ENCODE data around the gene KCTD20. TPM values are rescaled to one million over a fixed set of nuclear protein-coding genes. Genes with fewer than 3 reads are reported as not detected.
"Not testable (repeated sequence)": the region's sequence is repeated elsewhere in the genome, so short reads cannot be mapped to it uniquely, and the experiment has no call there.

The KCTD20 gene
- total RNA-seq, result 29.6 TPM
- long read RNA-seq, full-length matches to known transcripts, result 19 of 36 reads
- long read RNA-seq, partial matches to known transcripts, result 5 of 36 reads
- long read RNA-seq, other reads (novel, unspliced or antisense), result 12 of 36 reads

DNA sequence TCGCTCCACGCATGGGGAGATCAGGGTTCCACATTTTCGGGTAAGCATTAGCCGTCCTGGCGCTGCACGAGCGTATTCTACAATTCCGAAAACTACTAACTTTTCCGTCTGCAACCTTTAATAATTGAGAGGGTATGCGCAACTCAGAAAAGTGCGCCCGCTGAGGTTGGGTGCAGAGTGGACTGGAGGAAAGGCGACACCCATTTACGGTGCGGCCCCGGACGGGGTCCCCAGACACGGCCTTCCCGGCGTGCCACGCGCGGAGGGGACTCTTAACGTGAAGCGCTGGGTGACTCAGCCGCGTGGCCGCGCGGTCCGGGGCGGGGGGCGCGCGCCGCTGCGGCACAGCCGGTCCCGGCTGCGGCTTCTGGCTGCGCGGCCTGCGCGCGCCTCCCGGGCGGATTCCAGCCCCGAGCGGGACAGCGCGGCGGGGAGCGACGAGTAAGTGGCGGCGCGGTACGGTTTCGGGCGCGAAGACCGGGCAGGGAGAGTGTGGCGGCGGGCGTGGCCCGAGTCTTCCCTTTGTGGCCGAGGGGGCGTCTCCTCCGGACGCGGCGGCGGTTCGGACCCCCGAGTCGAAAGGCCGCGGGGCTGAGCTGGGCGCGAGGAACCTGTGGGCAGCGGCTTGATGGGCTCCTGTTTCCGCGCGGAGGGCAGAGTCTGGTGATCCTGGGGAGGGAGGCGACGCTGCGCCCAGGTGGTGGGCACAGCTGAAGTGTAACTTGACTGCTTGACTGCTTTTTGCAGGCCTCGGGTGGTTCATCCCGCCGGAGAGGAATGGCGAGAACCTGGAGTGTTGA, at the start of gene KCTD20, which contains the start of gene PXT1:
KCTD20 (plus strand) TSS at position 330 of the 800 bp plus-strand sequence. CDS start 27,098 bp downstream, outside the sequence.
PXT1 (minus strand) TSS at position 184 of the 800 bp plus-strand sequence. CDS start 16,772 bp downstream, outside the sequence.
- intact Hi-C loops (cut with DNase I), result loop anchor here (1.0 to 5.0 kb wide), 4 partner anchors 20 to 239 kb away; partner anchors contain the start of genes SRSF3 and STK38
- DNase-seq (ENCODE audit: low spot score), result peak; percentile 94

DNA sequence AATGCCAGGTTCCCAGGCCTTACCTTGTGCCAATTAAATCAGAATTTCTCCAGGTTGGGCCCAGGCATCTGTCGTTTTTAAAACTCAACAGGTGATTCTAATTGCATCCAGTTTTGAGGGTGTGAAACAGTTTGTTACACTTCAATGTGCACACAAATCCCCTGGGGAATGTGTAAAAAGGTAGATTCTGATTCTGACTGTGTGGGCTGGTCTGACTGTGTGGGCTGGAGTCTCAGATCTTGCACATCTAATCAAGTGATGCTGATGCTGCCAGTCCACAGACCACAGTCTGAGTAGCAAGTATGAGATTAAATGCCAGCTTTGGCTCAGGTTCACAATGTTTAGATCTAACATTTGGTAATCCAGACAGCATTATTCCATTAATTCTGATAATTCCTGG, 42.8 kb upstream of the KCTD20 start:
- intact Hi-C loops (cut with DNase I), result no loop called here
- no peak for DNase-seq (ENCODE audit: low spot score)

DNA sequence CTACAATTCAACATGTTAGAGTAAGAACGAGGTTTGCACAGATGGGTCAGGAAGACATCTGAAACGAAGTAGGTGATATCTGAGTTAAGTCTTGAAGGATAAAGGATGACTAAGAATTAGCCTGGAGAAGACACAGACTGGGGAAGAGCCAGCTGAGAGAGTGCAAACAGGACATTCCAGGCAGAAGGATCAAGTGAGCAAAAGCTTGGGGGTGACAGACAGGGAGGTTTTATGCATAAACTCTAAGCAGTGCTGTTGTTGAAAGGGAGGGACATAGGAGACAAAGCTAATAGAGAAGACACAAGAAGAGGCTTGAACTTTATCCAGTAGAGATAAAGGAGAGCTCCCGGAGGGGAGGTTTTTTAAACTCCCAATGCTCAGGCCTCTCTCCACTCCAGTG, 40.3 kb upstream of the KCTD20 start:
- intact Hi-C loops (cut with DNase I), result no loop called here
- DNase-seq (ENCODE audit: low spot score), result no peak

DNA sequence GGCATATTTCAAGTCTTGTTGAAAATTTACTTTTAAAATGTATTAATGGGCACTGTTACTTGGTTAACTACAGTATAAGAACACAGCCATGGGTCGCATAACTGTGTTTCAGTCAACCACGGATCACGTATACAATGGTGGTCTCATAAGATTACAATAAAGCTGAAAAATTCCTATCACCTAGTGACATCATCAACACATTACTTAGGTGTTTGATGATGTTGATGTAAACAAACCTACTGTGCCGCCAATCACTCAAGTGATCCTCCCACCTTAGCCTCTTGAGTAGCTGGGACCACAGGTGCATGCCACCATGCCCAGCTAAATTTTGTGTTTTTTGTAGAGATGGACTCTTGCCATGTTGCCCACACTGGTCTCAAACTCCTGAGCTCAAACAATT, 38.6 kb upstream of the KCTD20 start:
- intact Hi-C loops (cut with DNase I), result no loop called here
- DNase-seq (ENCODE audit: low spot score), result no peak

DNA sequence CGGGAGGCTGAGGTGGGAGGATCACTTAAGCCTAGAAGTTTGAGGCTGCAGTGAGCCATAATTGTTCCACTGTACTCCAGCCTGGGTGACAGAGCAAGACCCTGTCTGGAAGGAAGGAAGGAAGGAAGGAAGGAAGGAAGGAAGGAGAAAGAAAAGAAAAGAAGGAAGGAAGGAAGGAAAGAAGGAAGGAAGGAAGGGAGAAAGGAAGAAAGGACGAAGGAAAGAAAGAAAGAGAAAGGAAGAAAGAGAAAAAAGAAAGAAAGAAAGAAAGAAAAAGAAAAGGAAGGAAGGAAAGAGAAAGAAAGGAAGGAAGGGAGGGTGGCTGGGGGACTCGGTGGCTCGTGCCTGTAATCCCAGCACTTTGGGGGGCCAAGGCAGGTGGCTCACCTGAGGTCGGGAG, 33.1 kb upstream of the KCTD20 start:
- intact Hi-C loops (cut with DNase I), result not testable (repeated sequence)

DNA sequence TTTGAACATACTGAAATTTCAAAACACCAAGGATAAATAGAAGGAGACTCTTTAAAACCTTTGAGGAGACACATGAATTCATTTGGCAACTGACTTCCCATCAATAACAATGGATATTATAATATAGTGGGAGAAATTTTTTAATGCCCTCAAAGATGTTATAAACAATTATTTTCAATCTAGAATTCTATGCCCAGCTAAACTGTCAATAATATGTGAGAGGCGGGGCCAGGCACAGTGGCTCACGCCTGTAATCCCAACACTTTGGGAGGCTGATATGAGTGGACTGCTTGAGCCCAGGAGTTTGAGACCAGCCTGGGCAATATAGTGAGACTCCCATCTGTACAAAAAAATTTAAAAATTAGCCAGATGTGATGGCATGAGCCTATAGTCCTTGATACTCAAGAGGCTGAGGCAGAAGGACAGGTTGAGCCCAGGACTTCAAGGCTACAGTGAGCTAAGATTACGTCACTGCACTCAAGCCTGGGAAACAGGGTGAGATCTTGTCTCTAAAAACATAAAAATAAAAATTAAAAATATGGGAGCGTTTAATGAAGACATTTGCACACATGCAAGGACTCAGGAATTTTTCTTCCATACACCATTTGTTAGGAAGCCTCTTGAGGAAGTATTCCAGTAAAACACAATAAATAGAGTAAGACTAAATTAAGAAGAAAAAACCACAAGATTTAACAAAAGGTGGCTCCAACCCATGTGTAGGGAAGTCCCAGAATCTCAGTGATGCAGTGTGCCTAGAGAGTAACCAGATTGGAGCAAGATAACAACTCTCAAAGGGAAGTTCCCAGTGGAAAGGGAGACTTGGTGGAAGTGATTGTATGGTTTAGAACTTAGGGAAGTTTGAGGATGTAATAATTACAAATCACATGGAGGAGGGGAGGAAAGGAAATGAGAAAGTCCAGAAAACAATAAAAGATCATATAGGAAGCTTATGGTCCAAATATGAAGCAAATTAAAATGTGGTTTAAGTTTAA, 29.0 kb upstream of the KCTD20 start:
- DNase-seq (ENCODE audit: low spot score), result no peak
- intact Hi-C loops (cut with DNase I), result no loop called here

More for the DNA sequence above, 33.1 kb upstream of the KCTD20 start:
- not testable (repeated sequence) for DNase-seq (ENCODE audit: low spot score)

DNA sequence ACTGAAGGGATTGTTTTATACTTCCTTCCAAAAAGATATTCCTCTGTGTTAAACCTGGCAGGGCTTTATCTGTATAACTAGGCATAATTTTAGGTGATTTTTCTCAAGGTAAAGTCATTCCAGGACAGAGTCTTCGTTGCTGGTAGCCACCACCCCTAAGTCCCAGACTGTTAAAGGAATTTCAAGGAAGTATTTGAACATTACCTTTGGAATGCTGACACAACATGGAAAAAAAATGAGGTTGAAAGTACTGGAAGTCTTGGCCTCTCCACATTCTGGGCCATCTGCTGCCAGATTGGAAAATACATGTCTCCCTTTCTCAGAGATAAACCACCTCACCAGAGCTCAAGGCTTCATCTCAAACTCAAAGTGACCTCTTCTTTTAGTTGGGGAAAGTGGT, 28.3 kb upstream of the KCTD20 start:
- intact Hi-C loops (cut with DNase I), result no loop called here

DNA sequence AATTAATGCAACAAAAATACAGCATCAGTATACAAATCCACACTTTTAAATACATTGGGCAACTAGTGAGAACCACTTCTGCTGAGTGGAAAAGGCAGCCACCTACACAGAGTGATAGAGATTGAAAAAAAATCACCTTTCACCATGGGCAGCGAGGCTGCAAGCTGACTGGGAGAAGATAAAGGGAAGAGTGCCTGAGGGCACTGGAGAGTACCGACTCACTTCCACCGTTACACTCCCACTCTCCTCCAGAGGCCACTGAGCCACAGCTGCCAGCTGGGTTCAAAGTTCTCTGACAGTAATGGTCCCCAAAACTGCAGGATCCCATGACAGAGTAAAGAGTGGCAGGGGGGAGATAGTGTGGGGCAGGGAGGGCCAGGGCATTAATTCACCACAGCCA, 24.2 kb upstream of the KCTD20 start:
- DNase-seq (ENCODE audit: low spot score), result no peak
- intact Hi-C loops (cut with DNase I), result no loop called here

More for the DNA sequence above, 28.3 kb upstream of the KCTD20 start:
- DNase-seq (ENCODE audit: low spot score), result no peak

DNA sequence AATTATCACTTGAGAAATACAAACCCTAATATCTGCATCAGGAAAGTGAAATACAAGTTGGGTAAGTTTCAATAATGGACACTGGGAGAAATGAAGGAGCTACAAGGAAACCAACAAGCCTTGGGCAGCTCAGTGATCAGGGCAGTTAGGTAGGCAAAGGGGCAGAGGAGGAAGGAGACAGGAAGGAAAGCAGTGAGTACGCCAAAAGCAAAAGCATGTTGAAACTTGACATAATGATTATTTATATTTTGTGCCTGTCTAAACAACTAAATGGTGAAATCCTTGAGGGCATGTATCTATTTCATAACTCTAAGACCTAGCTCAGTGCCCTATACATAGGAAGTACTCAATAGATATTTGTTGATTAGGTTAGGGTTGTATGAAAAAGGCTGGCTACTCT, 23.5 kb upstream of the KCTD20 start:
- intact Hi-C loops (cut with DNase I), result no loop called here

DNA sequence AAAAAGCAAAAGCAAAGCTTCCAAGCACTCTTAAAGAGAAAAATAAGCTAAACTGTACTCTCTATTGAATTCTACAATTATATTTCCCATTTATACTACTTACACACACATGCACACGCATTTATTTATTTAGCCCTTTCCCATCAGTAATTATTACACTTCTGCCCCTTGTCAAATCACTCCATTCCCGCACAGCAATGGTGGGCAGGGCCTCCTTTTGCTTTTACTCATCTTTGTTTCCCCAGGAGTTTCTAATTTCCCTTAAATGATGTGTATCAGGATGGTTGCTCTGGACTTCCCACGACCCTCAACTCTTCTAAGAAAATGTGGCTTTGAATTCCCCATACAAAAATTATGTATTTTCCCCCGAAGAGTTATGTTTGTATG, 20.1 kb upstream of the KCTD20 start:
- intact Hi-C loops (cut with DNase I), result loop anchor here (1.0 to 5.0 kb wide), 2 partner anchors 21 to 170 kb away; partner anchors contain the start of gene SRSF3
- no peak for DNase-seq (ENCODE audit: low spot score)

More for the DNA sequence above, 23.5 kb upstream of the KCTD20 start:
- DNase-seq (ENCODE audit: low spot score), result no peak

DNA sequence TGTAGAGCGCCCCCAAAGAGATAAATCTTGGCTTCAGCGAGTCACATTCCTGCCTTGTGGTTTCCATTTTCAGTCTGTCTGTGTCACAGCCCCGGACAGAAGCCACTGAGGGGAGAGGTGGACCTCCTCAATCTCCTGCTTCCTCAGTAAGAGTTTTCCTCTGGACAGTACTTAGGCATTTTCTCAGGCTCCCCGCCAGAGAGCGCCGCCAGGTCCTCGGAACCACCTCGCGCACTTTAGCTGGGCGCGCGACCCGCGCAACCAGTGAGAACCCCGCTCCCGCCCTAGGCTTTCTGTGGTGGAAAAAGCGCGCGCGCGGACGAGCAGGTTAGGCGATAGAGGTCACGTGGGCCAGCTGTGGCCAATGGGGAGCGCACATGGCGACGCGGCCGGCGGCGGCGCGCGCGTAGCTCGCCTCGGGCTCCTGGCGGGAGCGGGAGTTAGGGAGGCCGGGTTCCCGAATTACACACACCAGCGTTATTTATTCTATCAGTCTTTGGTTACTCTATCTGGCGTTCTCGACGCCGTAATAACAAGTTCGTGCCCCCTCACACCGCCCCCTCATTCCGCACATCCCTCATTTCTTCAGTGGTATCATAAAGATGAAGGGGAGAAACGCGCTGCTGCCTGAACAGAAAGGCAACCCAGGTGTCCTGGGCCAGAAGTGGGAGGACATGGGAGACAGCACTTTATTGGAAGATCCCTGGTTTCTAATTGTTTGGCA, 19.5 kb upstream of the KCTD20 start:
- intact Hi-C loops (cut with DNase I), result loop anchor here (1.0 to 5.0 kb wide), 2 partner anchors 20 to 169 kb away; partner anchors contain the start of gene SRSF3
- peak; percentile 99 for DNase-seq (ENCODE audit: low spot score)

DNA sequence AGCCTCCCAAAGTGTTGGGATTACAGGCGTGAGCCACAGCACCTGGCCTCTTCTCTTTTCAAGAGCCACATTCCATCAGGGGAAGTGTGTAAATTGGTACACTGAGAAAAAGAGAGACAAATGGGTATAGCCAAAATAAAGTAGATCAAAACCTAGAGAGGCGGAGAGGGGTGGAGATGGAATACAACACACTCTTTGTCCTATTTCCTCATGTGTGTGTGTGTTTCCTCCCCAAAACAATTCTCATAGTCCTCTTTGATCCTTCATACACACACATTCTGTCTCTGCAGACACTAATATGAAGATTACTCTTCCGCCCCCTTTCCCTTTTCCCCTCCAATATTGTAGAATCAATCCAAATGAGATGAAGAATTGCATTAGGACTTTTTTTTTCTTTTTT, 16.2 kb upstream of the KCTD20 start:
- DNase-seq (ENCODE audit: low spot score), result no peak
- intact Hi-C loops (cut with DNase I), result no loop called here

DNA sequence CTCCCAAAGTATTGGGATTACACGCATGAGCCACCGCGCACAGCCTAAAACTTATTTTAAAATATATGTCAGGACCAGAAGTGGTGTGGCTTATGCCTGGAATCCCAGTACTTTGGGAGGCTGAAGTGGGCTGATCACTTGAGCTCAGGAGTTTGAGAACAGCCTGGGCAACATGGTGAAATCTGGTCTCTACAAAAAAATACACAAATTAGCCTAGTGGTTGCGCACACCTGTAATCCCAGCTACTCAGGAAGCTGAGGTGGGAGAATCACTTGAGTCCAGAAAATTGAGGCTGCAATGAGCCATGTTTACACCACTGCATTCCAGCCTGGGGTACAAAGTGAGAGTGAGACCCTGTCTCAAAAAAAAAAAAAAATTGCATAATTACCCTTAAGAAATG, 13.9 kb upstream of the KCTD20 start:
- DNase-seq (ENCODE audit: low spot score), result no peak
- intact Hi-C loops (cut with DNase I), result no loop called here

DNA sequence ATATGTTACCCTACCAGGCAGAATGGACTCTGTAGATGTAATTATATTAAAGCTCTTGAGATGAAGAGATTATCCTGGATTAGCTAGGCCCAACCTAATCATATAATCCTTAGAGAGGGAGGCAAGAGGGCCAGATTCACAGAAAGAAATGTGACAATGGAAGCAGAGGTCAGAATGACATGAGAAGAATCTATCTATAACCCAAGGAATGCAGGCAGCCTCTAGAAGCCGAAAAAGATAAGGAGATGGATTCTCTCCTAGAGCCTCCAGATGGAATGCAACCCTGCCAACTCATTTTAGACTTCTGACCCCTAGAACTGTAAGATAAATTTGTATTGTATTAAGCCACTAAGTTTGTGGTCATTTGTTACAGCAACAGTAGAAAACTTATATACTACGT, 12.4 kb upstream of the KCTD20 start:
- intact Hi-C loops (cut with DNase I), result no loop called here
- no peak for DNase-seq (ENCODE audit: low spot score)

DNA sequence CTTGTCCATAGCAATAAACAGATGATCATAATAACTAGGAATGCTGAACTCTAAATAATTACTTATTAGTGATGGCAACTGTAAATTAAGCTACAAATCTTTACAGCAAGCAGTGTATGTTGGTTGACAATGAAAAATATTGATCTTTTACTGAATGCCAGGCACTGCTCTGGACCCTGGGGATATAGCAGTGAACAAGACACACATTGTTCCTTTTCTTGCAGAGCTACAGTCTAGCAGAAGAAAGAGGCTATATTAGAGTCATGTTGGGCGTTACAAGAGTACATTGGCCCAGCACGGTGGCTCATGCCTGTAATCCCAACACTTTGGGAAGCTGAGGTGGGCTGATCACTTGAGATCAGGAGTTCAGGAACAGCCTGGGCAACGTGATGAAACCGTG, 11.6 kb upstream of the KCTD20 start:
- intact Hi-C loops (cut with DNase I), result no loop called here
- DNase-seq (ENCODE audit: low spot score), result no peak

DNA sequence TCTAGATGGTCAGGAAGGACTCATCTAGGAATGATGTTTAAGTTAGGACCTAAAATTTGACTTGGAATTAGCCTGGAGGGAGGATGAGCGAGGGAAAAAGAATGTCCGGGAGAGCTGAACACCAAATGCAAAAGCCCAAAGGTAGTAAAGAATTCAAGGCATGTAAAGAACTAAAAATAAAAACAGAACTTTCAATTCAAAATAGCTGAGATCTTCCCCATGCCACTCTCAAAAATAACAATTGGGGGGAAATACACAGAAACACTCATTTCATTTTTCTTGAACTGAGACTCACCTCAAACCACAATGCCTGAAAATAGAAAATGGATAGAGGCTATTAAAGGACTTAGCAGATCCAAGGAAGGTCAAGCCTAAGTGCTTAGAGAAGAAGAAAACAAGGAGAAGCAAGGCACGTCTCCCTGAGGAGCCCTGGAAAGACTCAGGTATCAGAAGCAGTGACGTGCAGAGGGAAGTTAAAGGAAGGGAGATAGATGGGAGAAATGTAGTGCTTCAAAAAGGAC, 10.6 kb upstream of the KCTD20 start:
- DNase-seq (ENCODE audit: low spot score), result no peak
- intact Hi-C loops (cut with DNase I), result no loop called here

DNA sequence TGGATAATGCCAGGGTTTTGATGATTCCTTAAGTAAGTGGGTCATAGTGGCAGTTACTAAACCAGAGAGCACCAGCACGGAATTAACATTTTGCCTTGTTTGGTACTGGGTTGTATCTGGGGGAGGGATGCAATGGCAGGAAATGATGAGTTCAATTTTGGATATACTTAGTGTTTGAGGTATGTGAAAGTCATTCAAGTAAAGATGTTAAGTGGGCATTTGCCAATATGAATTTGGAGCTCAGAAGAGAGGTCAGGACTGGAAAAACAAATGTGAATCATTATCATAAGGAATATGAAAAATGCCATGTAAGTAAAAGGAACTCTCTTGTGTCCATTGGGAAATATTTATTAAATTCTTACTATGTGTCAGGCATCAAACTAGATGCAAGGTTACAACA, 6.3 kb upstream of the KCTD20 start:
- no peak for DNase-seq (ENCODE audit: low spot score)
- intact Hi-C loops (cut with DNase I), result no loop called here

DNA sequence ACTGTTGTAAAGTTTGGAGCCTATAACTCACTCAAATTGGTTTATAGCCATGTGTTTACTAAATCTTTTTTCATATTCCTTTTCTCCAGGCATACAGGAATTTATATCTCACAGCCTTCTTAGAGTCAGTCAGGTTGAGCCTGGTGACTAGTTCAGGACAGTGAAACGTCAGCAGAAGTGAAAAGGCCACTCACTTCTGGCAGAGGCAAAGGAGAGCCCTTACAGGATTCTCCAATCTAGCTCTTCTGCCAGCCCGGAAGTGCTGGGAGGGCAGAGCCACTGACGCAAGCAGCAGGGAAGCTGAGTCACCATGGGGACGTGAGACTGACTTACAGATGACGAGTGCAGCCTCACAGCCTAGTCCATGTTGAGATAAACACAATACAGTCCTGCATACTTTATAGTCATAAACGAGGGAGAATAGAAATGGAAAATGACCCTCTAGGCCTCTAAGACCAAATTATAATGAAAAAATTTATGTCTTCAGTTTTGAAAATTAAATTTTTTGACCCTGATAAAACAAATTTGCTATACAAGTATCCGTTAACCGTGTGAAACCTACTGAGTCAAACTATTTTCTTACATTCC, 1.4 kb upstream of the KCTD20 start:
- intact Hi-C loops (cut with DNase I), result loop anchor here (5.0 kb wide), 1 partner anchor 241 kb away; no protein-coding TSS in a partner anchor
- DNase-seq (ENCODE audit: low spot score), result peak; percentile 98

All from cardiac septum (tissue), 1 donor.